GM12878 (cell line): ENCODE measurements around the gene MLST8. TPM values are rescaled to one million over a fixed set of nuclear protein-coding genes. Genes with fewer than 3 reads are reported as not detected.

Source experiments
- ATAC-seq: fragments of 200-7000 bp; cut with Tn5 transposase; 3 replicates; pipeline ENCODE4 v1.9.1; 2020; ENCODE audit warnings: mild to moderate bottlenecking, moderate library complexity
- BruUV-seq: library from RNA; stranded (reverse); fragments of 400-500 nt; replicated peaks from 2 replicates; lab custom pipeline; 2021; lab: Mats Ljungman, UMichigan
- CTCF ChIA-PET: fragments of 300-600 bp; sonication (Branson Sonifier 250); formaldehyde crosslinking; extraction: SDS; loops from one replicate; lab custom pipeline; 2021; ENCODE audit warnings: inconsistent platforms; lab: Yijun Ruan, JAX
- POLR2A ChIA-PET: fragments of 350-600 bp; formaldehyde crosslinking; extraction: SDS; loops from one replicate; lab custom pipeline; 2021; ENCODE audit warnings: inconsistent platforms; lab: Charles Lee
- RAD21 ChIA-PET: fragments of 300-600 bp; sonication (Branson Sonifier 250); formaldehyde crosslinking; loops from one replicate; lab custom pipeline; 2023; ENCODE audit warnings: antibody characterized with exemption; ENCODE audit not compliant: unreplicated experiment; lab: Charles Lee
- SMC1A ChIA-PET: fragments of 300-600 bp; sonication (Branson Sonifier 250); formaldehyde crosslinking; loops from one replicate; lab custom pipeline; 2023; ENCODE audit not compliant: unreplicated experiment, uncharacterized antibody; lab: Charles Lee
- DNase-seq: peaks from one replicate; pipeline ENCODE4 v3.0.0-alpha.2; 2011; ENCODE audit warnings: low read depth, low spot score
- FAIRE-seq: peaks from 3 replicates; lab custom pipeline; 2011; peaks lifted over from hg19 to GRCh38; lab: Jason Lieb, UNC
- H2AFZ ChIP-seq: 2 replicates; pipeline ENCODE4 v1.6.0; 2011; ENCODE audit warnings: low read depth, low read length, control low read depth; ENCODE audit not compliant: control insufficient read depth
- H3K27ac ChIP-seq: 2 replicates; pipeline ENCODE4 v1.5.1; 2011; ENCODE audit warnings: control low read depth; ENCODE audit not compliant: control insufficient read depth, insufficient read depth
- H3K27me3 ChIP-seq, 2 experiments: replicated peaks in 1 of 2; 2 replicates each; pipeline versions ENCODE4 v1.6.0 to v1.6.1; 2011; ENCODE audit warnings: low read length in 1 of 2; ENCODE audit not compliant: control insufficient read depth in 2 of 2, insufficient read depth in 2 of 2
- H3K36me3 ChIP-seq, 2 experiments: 2 replicates each; pipeline ENCODE4 v1.5.1; 2011; ENCODE audit warnings: low read length in 1 of 2; ENCODE audit not compliant: control insufficient read depth in 2 of 2, insufficient read depth in 2 of 2
- H3K4me1 ChIP-seq: 2 replicates; pipeline ENCODE4 v1.6.1; 2011; ENCODE audit warnings: mild to moderate bottlenecking, low read length, moderate library complexity, mixed read lengths; ENCODE audit not compliant: control insufficient read depth, insufficient read depth
- H3K4me2 ChIP-seq: 2 replicates; pipeline ENCODE4 v1.6.0; 2011; ENCODE audit warnings: control low read depth; ENCODE audit not compliant: control insufficient read depth, insufficient read depth
- H3K4me3 ChIP-seq: fragments of 200-600 bp; sonication (generic); 2 replicates; pipeline ENCODE4 v1.5.1; 2016
- H3K79me2 ChIP-seq: 2 replicates; pipeline ENCODE4 v1.6.0; 2011; ENCODE audit warnings: low read length; ENCODE audit not compliant: control insufficient read depth, insufficient read depth
- H3K9ac ChIP-seq: 2 replicates; pipeline ENCODE4 v1.8.0; 2011; ENCODE audit warnings: low read length, control low read depth, mixed read lengths; ENCODE audit not compliant: control insufficient read depth, insufficient read depth
- H3K9me3 ChIP-seq: replicated peaks from 3 replicates; pipeline ENCODE4 v1.5.1; 2011; ENCODE audit warnings: mild to moderate bottlenecking, low read length; ENCODE audit not compliant: control insufficient read depth, insufficient read depth
- H4K20me1 ChIP-seq: 2 replicates; pipeline ENCODE4 v1.6.0; 2011; ENCODE audit not compliant: control insufficient read depth, insufficient read depth
- BACH1 ChIP-seq: fragments of 450-650 bp; IDR thresholded peaks from 2 replicates; pipeline ENCODE4 v1.6.1; 2017; ENCODE audit warnings: mild to moderate bottlenecking, borderline replicate concordance
- BCL3 ChIP-seq: IDR thresholded peaks from 2 replicates; pipeline ENCODE4 v1.6.1; 2011; ENCODE audit warnings: borderline replicate concordance, low read depth, mild to moderate bottlenecking, moderate library complexity, low read length; ENCODE audit not compliant: insufficient read depth, poor library complexity, severe bottlenecking
- CHD1 ChIP-seq: IDR thresholded peaks from 2 replicates; pipeline ENCODE4 v1.6.1; 2012; ENCODE audit warnings: low read depth, low read length, improper control_type of control experiment
- CUX1 ChIP-seq: IDR thresholded peaks from 2 replicates; pipeline ENCODE4 v1.6.1; 2012; ENCODE audit warnings: improper control_type of control experiment, low read depth, low read length; ENCODE audit not compliant: insufficient replicate concordance
- GABPA ChIP-seq: IDR thresholded peaks from 2 replicates; pipeline ENCODE4 v1.6.1; 2014; ENCODE audit warnings: antibody characterized with exemption, low read depth, mild to moderate bottlenecking, inconsistent platforms
- WGBS: methylation state at CpG from one replicate; pipeline ENCODE4 v1.1.6; 2016; ENCODE audit warnings: low lambda C conversion rate; ENCODE audit not compliant: insufficient replicate concordance, insufficient coverage; ENCODE audit errors: missing lambda C conversion rate; 5-methylcytosine and 5-hydroxymethylcytosine counted together
- in situ Hi-C: fragments of 300-500 bp; cut with MboI; formaldehyde crosslinking; loops from 9 replicates; pipeline ENCODE4 v1.14.3; 2018; ENCODE audit warnings: mixed read lengths
- intact Hi-C: fragments of 100-400 bp; cut with micrococcal nuclease; formaldehyde crosslinking; loops from one replicate; pipeline ENCODE4 v1.14.2; 2022; ENCODE audit not compliant: unreplicated experiment
- polyA plus RNA-seq, 11 experiments: library from polyadenylated mRNA; depleted of rRNA in 4 of 11; unstranded in 6 of 11; stranded (reverse) in 5 of 11; fragments of >200 nt; fragmentation: Nextera tagmentation in 4 of 11; fragmentation: Illumina TruSeq in 1 of 11; extraction: Ambion mirVana in 4 of 11; extraction: Trizol in 1 of 11; gene quantifications; 1 replicate in 1 of 11; 2 replicates in 10 of 11; pipeline versions ENCODE4 v1.2.1 to v1.2.3, GENCODE V29; 2011 to 2016; ENCODE audit warnings: inconsistent platforms in 2 of 11, missing spikeins in 2 of 11, low read depth in 1 of 11
- total RNA-seq, 4 experiments: library from RNA; depleted of rRNA in 3 of 4; stranded (reverse); fragments of >200 nt in 3 of 4; fragmentation: Illumina TruSeq in 1 of 4; extraction: Trizol in 1 of 4; gene quantifications; 2 replicates each; pipeline versions ENCODE4 v1.2.1 to v1.2.3, GENCODE V29; 2013 to 2021

Gene MLST8
- total and polyA plus RNA-seq, 10 of the 15 experiments (the other 5 are each of a cell fraction or from before 2014, with no cell fraction given): 1.0 to 114 (median 64.2) TPM

- SMC1A ChIA-PET: no interaction called here
- no peak for DNase-seq
- CTCF ChIA-PET: interaction anchor here (0.8 to 1.9 kb wide), 2 partner anchors 9 to 21 kb away, joined by 4 to 5 read pairs; no protein-coding TSS in a partner anchor
- BruUV-seq: no TSS peak
- H3K4me3 ChIP-seq: no peak overlapping the region
- no peak for TF ChIP-seq BCL3
- TF ChIP-seq, all 136 proteins: peak for 0
- ATAC-seq: no peak
- in situ Hi-C loops (no loop called here), intact Hi-C loops (no loop called here)
- Histone ChIP-seq H3K27ac (no peak overlapping the region), H3K36me3 (peaks cover 6 to 11% of the 10 kb centered on the region in 2 experiments; a peak in 3 of 4 replicates), H3K9ac (no peak overlapping the region), H3K27me3 (no peaks in the 10 kb centered on the region), H3K79me2 (peaks cover 60% of the 10 kb centered on the region), H3K4me2 (no peak overlapping the region), H4K20me1 (no peaks in the 10 kb centered on the region), H3K4me1 (peaks cover 23% of the 10 kb centered on the region), H3K9me3 (no peaks in the 10 kb centered on the region; the same call in 2 of the 3 replicates), H2AFZ (no peak overlapping the region)
- ChIA-PET RAD21 (no interaction called here), POLR2A (no interaction called here)
- FAIRE-seq: no peak
- WGBS: 83% methylated on average over 10 of the region's 10 CpGs
Measured at GRCh38 chr16:2161911-2162310, 43.3 kb upstream of the MLST8 start.

- Histone ChIP-seq H3K4me1 (peaks cover 17% of the 10 kb centered on the region), H3K9ac (no peak overlapping the region), H3K4me2 (no peak overlapping the region), H2AFZ (no peak overlapping the region), H3K36me3 (peaks cover 6 to 18% of the 10 kb centered on the region in 2 experiments; a peak in 3 of 4 replicates), H3K79me2 (peaks cover 52% of the 10 kb centered on the region), H3K9me3 (no peaks in the 10 kb centered on the region; the same call in 2 of the 3 replicates), H3K27me3 (no peaks in the 10 kb centered on the region), H3K4me3 (no peak overlapping the region), H3K27ac (no peak overlapping the region), H4K20me1 (no peaks in the 10 kb centered on the region)
- BruUV-seq: no TSS peak
- CTCF ChIA-PET: no interaction called here
- SMC1A ChIA-PET: no interaction called here
- FAIRE-seq: no peak
- no peak for ATAC-seq
- RAD21 ChIA-PET: no interaction called here
- DNase-seq: no peak
- TF ChIP-seq BACH1 (no peak), CHD1 (no peak), CUX1 (no peak), GABPA (no peak)
- POLR2A ChIA-PET: interaction anchor here (0.5 kb wide), 1 partner anchor 282 kb away, joined by 3 read pairs; no protein-coding TSS in a partner anchor
- in situ Hi-C loops: no loop called here
- intact Hi-C loops: no loop called here
- WGBS: 95% methylated on average over 13 of the region's 13 CpGs
Measured at GRCh38 chr16:2162676-2163118, 42.6 kb upstream of the MLST8 start.
